Measurements from ENCODE around the gene PYDC1.
A peak's percentile ranks its signal among the peaks of the same experiment; 100 is the strongest.

The PYDC1 gene

DNA sequence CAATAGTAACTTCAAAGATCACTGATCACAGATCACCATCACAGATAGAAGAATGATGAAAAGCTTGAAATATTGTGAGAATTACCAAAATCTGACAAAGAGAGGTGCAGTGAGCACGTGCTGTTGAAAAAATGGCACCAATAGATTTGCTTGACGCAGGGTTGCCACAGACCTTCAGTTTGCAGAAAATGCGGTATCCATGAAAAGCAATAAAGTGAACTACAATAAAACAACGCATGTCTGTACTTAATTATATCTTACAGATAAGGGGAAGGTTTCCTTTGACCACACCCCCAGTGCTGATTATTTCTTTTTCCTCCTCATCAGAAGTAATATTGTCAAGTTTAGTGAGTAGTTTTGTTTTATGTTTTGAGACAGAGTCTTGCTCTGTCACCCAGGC is 21.1 kb upstream of the PYDC1 start:
- Mint-ChIP-seq H3K4me1 (peaks cover 11% of the 10 kb centered on the region), H3K27me3 (no peaks in the 10 kb centered on the region), H3K36me3 (no peaks in the 10 kb centered on the region), H3K9me3 (peaks cover 3% of the 10 kb centered on the region), H3K4me3 (no peak overlapping the region), H3K27ac (no peak overlapping the region)
- ATAC-seq, result no peak

DNA sequence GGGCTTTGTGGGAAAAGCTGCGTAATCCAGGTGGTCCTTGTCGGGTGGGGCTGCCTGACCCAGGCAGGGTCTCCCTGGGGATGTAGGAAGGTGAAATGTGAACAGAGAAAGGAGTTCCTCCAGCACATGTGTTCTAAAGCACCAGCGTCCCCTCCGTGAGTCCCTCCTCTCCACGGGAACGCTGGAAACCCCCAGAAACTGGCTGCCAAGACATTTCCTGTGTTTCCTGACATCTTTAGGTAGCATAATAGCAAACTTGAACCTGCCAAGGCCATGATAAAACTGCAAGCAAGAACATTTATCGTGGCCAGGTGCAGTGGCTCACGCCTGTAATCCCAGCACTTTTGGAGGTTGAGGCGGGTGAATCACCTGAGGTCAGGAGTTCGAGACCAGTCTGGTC is 12.6 kb upstream of the PYDC1 start:
- Mint-ChIP-seq H3K36me3 (no peaks in the 10 kb centered on the region), H3K27ac (no peak overlapping the region)
- no peak for ATAC-seq

DNA sequence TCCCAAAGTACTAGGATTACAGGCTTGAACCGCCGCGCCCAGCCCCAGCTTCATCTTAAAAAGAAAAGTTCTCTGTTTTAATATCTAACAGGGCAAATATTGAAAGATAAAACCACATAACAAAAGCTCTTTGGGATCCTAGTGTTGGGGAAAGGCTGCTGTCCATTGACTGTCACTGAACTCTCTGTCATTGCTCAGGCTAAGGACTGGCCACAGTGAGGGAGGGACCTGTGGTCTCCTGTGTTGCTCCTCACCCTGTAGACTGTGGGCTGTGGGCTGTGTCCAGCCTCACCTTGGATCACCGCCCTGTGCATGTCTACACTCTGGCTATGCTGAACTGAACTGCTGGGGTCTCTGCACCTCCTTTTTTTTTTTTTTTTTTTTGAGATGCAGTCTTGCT is 11.3 kb upstream of the PYDC1 start:
- Mint-ChIP-seq H3K27me3 (no peaks in the 10 kb centered on the region), H3K4me3 (no peak overlapping the region), H3K4me1 (no peaks in the 10 kb centered on the region), H3K9me3 (no peaks in the 10 kb centered on the region), H3K36me3 (no peaks in the 10 kb centered on the region), H3K27ac (no peak overlapping the region)
- no peak for ATAC-seq

More for the DNA sequence above, 12.6 kb upstream of the PYDC1 start:
- H3K9me3 Mint-ChIP-seq, result no peaks in the 10 kb centered on the region
- H3K4me3 Mint-ChIP-seq, result no peak overlapping the region
- no peaks in the 10 kb centered on the region for H3K4me1 Mint-ChIP-seq
- no peaks in the 10 kb centered on the region for H3K27me3 Mint-ChIP-seq

DNA sequence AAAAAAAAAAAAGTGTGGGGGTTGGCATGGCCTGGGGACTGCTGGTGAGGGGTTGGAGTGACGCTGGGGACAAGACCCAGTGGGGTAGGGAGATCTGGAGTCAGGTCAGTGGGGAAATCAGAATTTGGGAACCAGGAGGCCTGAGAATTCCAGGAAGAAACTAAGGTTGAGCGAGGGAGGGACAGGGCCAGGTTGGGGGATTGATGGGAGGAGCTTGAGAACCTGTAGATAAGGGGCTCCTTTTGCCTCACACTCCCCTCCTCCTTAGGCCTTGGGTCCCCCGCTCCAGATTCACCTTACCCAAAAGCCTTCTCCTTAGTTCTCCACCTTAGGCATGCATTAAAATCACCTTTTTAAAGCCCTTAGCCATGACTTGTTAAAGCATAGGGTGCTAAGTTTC is 8.3 kb upstream of the PYDC1 start:
- no peaks in the 10 kb centered on the region for H3K36me3 Mint-ChIP-seq
- peaks cover 18% of the 10 kb centered on the region for H3K27me3 Mint-ChIP-seq
- ATAC-seq, result no peak
- H3K27ac Mint-ChIP-seq, result no peak overlapping the region
- H3K4me3 Mint-ChIP-seq, result no peak overlapping the region
- H3K4me1 Mint-ChIP-seq, result peaks cover 6% of the 10 kb centered on the region
- no peaks in the 10 kb centered on the region for H3K9me3 Mint-ChIP-seq

DNA sequence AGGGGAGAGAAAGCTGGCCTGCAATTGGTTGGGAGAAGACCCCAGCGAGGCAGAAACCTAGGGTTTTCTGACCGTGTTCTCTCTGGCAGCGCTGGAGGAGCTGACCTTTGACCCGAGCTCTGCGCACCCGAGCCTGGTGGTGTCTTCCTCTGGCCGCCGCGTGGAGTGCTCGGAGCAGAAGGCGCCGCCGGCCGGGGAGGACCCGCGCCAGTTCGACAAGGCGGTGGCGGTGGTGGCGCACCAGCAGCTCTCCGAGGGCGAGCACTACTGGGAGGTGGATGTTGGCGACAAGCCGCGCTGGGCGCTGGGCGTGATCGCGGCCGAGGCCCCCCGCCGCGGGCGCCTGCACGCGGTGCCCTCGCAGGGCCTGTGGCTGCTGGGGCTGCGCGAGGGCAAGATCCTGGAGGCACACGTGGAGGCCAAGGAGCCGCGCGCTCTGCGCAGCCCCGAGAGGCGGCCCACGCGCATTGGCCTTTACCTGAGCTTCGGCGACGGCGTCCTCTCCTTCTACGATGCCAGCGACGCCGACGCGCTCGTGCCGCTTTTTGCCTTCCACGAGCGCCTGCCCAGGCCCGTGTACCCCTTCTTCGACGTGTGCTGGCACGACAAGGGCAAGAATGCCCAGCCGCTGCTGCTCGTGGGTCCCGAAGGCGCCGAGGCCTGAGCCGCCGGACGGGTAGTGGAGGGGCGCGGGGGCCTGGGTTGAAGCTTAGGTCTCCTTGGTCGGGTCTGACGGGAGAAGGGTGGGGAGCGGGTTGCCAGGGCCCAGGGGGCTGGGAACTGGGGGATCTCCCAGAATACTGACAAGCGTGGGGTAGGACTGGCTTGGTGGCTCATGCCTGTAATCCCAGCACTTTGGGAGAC is 7.4 kb upstream of the PYDC1 start:
- Mint-ChIP-seq H3K4me1 (peaks cover 6% of the 10 kb centered on the region), H3K36me3 (no peaks in the 10 kb centered on the region), H3K4me3 (no peak overlapping the region), H3K27ac (no peak overlapping the region), H3K27me3 (peaks cover 22% of the 10 kb centered on the region), H3K9me3 (no peaks in the 10 kb centered on the region)
- peak; percentile 51 for ATAC-seq

DNA sequence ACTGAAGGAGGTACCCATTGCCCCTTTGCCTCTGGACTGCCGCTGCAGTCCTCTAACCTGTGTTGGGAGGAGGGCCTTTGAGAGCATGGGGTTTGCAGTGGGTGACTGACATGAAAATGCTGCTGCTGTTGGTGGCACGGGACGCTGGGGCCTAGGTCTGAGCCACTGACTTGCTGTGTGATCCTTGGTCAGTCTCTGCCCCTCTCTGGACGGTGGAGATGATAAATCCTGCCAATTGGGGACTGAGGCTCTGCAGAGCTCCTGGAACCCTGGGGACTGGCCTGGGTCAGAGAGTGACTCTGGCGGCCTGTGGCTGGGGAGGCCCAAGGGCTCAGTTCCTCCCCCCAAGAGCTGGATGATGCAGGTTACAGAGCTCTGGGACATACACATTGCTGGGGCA is 6.1 kb upstream of the PYDC1 start:
- no peak overlapping the region for H3K4me3 Mint-ChIP-seq
- peaks cover 35% of the 10 kb centered on the region for H3K27me3 Mint-ChIP-seq
- H3K27ac Mint-ChIP-seq, result no peak overlapping the region
- H3K4me1 Mint-ChIP-seq, result peaks cover 8% of the 10 kb centered on the region
- no peaks in the 10 kb centered on the region for H3K36me3 Mint-ChIP-seq
- no peaks in the 10 kb centered on the region for H3K9me3 Mint-ChIP-seq
- ATAC-seq, result no peak

DNA sequence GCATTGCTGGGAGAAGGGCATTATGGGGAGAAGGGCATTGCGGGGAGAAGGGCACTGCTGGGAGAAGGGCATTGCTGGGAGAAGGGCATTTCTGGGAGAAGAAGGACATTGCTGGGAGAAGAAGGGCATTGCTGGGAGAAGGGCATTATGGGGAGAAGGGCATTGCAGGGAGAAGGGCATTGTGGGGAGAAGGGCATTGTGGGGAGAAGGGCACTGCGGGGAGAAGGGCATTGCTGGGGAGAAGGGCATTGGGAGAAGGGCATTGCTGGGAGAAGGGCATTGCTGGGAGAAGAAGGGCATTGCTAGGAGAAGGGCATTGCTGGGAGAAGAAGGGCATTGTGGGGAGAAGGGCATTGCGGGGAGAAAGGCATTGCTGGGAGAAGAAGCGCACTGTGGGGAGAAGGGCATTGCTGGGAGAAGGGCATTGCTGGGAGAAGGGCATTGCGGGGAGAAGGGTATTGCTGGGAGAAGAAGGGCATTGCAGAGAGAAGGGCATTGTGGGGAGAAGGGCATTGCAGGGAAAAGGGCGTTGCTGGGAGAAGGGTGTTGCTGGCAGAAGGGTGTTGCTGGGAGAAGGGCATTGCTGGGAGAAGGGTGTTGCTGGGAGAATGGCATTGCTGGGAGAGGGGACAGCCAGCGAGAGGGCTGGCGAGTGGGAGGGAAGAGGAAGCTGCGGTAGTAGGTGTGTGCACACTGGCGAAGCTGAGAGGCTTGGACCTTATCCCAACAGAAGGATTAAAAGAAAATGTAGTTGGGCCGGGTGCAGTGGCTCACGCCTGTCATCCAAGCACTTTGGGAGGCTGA is 4.6 kb upstream of the PYDC1 start:
- no peak overlapping the region for H3K4me3 Mint-ChIP-seq
- no peaks in the 10 kb centered on the region for H3K36me3 Mint-ChIP-seq
- peaks cover 20% of the 10 kb centered on the region for H3K4me1 Mint-ChIP-seq
- no peak for ATAC-seq
- H3K9me3 Mint-ChIP-seq, result no peaks in the 10 kb centered on the region
- peaks cover 45% of the 10 kb centered on the region for H3K27me3 Mint-ChIP-seq
- H3K27ac Mint-ChIP-seq, result no peak overlapping the region

DNA sequence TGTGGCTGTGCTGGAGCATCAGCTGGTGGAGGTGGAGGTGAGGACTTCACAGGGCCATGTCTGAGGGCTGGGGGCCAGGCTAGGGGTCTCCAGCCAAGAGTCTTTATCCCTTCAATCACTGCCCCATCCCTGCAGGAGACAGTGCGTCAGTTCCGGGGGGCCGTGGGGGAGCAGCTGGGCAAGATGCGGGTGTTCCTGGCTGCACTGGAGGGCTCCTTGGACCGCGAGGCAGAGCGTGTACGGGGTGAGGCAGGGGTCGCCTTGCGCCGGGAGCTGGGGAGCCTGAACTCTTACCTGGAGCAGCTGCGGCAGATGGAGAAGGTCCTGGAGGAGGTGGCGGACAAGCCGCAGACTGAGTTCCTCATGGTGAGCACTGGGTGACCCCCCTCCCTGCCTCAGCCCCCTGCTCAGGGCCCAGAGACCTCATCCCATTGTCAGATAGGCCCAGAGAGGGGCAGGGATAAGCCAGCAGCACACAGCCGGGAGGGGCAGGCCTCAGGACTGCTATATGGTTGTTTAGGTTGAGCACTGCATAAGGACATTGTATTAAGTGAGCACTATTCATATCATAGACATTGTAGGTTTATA is 2.3 kb upstream of the PYDC1 start:
- Mint-ChIP-seq H3K9me3 (no peaks in the 10 kb centered on the region), H3K4me1 (peaks cover 34% of the 10 kb centered on the region), H3K27me3 (peaks cover 48% of the 10 kb centered on the region), H3K27ac (no peak overlapping the region), H3K36me3 (no peaks in the 10 kb centered on the region), H3K4me3 (no peak overlapping the region)
- ATAC-seq, result no peak

DNA sequence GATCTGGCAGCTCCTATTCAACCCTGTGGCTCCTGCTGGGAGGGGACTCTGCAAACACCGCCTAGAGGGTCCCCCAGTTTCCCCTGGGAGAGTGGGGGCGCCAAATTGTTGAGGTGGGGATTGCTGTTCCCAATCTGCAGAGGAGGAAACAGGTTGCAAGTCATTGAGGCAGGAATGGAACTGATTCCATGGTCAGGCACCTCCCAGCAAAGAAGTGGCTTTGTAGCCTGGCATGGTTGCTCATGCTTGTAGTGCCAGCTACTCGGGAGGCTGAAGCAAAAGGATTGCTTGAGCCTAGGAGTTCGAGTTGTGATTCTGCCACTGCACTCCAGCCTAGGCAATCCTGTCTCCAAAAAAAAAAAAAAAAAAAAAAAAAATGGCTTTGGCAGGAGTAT is 198 bp upstream of the PYDC1 start:
- peaks cover 49% of the 10 kb centered on the region for H3K4me1 Mint-ChIP-seq

DNA sequence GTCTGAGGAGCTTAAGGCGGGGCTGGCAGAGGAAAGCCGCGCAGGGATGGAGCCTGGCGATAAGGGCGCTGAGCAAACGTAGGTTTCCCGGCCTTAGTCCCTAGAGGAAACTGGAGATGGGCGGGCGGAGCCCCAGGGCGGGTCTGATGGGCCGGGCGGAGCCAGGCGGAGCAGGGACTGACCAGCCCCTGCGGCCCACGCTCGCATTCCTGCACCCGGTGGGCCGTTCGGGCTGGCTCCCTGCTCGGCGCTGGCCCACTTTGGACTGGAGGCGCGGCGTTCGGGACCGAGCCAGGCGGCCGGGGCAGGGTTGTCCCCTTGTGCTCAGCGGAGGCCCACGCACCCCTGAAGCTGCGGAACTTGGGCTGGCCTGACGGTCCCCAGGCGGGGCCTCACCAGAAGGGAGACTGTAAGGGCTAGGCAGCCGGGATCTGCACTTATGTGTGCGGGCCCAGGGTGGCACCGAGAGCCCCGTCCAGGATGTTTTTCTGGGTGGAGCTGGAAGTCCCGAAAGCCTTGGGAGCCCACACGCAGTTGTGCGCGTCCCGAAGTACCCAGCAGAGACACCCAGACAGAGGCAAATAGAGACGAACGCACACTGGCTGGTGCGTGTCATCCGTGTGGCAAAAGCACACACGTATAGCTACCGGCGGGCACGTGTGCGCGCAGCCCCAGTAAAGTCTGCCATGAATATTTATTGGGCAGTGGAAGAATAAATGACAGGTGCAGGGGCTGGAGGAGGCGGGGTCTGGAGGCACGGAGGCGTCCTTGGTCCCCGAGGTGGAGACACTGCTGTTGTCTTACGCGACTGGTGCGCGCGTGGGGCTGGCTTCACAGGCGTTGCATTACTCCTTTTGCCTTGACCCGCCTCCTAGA is 1.4 kb downstream of the PYDC1 start:
- Mint-ChIP-seq H3K9me3 (no peaks in the 10 kb centered on the region), H3K27me3 (peaks cover 32% of the 10 kb centered on the region), H3K4me1 (peaks cover 52% of the 10 kb centered on the region), H3K4me3 (peak overlapping the region; percentile 78), H3K27ac (no peak overlapping the region), H3K36me3 (no peaks in the 10 kb centered on the region)
- ATAC-seq, result peak; percentile 77

More for the DNA sequence above, 198 bp upstream of the PYDC1 start:
- Mint-ChIP-seq H3K9me3 (no peaks in the 10 kb centered on the region), H3K27me3 (peaks cover 48% of the 10 kb centered on the region), H3K4me3 (peak overlapping the region; percentile 78), H3K36me3 (no peaks in the 10 kb centered on the region), H3K27ac (no peak overlapping the region)
- ATAC-seq, result no peak

DNA sequence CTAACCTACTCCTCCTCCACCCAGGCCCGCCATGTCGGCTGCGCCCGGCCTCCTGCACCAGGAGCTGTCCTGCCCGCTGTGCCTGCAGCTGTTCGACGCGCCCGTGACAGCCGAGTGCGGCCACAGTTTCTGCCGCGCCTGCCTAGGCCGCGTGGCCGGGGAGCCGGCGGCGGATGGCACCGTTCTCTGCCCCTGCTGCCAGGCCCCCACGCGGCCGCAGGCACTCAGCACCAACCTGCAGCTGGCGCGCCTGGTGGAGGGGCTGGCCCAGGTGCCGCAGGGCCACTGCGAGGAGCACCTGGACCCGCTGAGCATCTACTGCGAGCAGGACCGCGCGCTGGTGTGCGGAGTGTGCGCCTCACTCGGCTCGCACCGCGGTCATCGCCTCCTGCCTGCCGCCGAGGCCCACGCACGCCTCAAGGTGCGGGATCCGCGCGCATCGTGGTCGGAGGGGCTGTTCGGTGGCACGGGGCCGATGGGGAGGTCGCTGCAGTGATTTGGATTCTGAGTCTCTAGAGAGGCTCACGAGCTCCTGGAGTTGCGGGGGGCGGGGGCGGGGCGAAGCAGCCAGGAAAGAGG is 2.1 kb downstream of the PYDC1 start:
- peaks cover 52% of the 10 kb centered on the region for H3K4me1 Mint-ChIP-seq
- peak; percentile 59 for ATAC-seq
- H3K36me3 Mint-ChIP-seq, result no peaks in the 10 kb centered on the region
- H3K27ac Mint-ChIP-seq, result no peak overlapping the region
- no peaks in the 10 kb centered on the region for H3K9me3 Mint-ChIP-seq
- peak overlapping the region; percentile 78 for H3K4me3 Mint-ChIP-seq
- peaks cover 30% of the 10 kb centered on the region for H3K27me3 Mint-ChIP-seq

DNA sequence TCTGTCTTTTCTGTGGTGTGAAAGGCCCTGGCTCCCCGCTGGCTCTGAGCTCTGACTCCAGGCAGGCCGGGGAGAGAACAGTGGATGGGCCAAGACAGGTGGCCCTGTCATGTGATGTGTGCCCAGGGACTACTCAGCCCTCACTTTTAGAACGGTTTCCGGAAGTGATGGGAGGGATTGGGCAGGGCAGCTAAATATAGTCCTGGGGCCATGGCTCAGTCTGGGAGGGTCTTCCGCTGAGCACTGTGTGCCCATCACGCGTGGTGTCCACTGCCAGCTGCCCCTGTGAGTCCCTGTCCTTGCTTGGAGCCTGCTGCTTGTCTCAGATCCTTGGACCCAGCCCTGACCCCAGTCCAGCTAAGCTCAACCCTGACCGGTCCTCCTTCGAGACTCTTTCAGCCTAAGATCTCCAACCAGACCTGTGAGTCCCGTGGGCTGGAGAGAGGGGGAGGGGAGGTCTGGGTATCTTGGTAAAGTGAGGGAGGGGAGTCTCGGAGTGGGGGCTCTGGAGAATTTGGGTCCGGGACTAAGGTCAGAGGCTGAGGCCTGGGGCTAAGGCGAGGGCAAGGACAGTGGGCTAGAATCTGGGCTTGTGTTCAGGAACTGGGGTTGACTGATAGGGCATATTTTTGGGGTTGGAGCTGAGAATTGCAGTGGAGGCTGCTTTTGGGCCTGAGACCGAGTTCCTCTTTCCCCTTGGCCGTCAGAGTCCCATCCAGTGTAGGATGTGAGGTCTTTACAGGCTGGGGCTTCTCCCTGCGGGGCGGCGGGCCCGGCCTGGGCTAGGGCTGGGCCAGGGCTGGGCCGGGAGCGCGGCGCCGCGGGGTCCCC is 2.8 kb downstream of the PYDC1 start, which contains the start of gene TRIM72:
Gene TRIM72, plus strand, starts transcription at position 243 of the 831 bp plus-strand sequence. CDS start 620 bp downstream, outside the sequence.
- peak; percentile 21 for ATAC-seq
- Mint-ChIP-seq H3K4me3 (peak within 1 kb of the TSS; percentile 78), H3K27me3 (peaks cover 24% of the 10 kb centered on the region), H3K27ac (no peak within 1 kb of the TSS), H3K36me3 (no peaks in the 10 kb centered on the region), H3K4me1 (peaks cover 52% of the 10 kb centered on the region), H3K9me3 (no peaks in the 10 kb centered on the region)

DNA sequence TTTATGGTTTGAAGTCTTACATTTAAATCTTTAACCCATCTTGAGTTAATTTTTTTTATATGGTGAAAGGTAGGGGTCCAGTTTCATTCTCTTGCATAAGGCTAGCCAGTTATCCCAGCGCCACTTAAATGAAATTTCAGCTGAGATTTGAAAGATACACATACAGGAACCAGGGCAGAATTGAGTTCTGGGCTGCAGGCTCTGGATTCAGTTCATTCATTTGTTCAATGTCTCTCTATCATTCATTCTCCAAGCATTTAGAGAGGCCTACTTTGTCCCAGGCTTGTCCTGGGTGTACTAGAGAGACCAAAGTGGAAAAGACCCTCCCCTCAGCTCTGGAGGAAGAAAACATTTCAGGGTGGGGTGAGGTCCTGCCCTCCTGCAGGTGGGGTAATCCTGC is 3.6 kb downstream of the PYDC1 start:
- Mint-ChIP-seq H3K36me3 (no peaks in the 10 kb centered on the region), H3K27me3 (peaks cover 16% of the 10 kb centered on the region), H3K9me3 (no peaks in the 10 kb centered on the region), H3K4me1 (peaks cover 53% of the 10 kb centered on the region), H3K4me3 (peak overlapping the region; percentile 21), H3K27ac (no peak overlapping the region)
- ATAC-seq, result no peak

DNA sequence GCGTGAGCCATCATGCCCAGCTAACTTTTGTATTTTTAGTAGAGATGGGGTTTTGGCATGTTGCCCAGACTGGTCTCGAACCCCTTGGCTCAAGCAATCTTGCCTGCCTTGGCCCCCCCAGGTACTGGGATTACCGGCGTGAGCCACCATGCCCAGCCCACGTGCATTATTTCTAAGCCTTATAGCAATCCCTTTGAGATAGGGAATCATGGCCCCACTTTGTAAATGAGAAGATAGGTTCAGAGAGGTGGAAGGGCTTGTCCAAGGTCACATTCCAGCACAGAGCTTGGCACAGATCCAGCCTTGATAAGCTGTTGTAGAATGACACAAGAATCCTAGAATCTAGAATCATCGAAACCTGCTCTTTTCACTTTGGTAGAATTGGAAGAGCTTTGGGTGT is 10.2 kb downstream of the PYDC1 start:
- H3K4me3 Mint-ChIP-seq, result no peak overlapping the region
- H3K27ac Mint-ChIP-seq, result peak overlapping the region; percentile 69
- H3K4me1 Mint-ChIP-seq, result peaks cover 45% of the 10 kb centered on the region
- peaks cover 6% of the 10 kb centered on the region for H3K9me3 Mint-ChIP-seq
- no peaks in the 10 kb centered on the region for H3K36me3 Mint-ChIP-seq
- no peak for ATAC-seq
- no peaks in the 10 kb centered on the region for H3K27me3 Mint-ChIP-seq
